LHCN-M2 (cell line): ENCODE measurements around the gene NUP54. TPM values are rescaled to one million over a fixed set of nuclear protein-coding genes. Genes with fewer than 3 reads are reported as not detected.

Source experiments
- DNase-seq: peaks from one replicate; pipeline ENCODE4 v3.0.0-alpha.2; 2012; ENCODE audit warnings: low read depth
- total RNA-seq: library from RNA; depleted of rRNA; stranded (reverse); fragments of >200 nt; gene quantifications from 2 replicates; pipeline ENCODE4 v1.2.3, GENCODE V29; 2014; rRNA removed

The NUP54 gene
- total RNA-seq, 1 experiment from 2014 or later = 48.2 TPM

DNA sequence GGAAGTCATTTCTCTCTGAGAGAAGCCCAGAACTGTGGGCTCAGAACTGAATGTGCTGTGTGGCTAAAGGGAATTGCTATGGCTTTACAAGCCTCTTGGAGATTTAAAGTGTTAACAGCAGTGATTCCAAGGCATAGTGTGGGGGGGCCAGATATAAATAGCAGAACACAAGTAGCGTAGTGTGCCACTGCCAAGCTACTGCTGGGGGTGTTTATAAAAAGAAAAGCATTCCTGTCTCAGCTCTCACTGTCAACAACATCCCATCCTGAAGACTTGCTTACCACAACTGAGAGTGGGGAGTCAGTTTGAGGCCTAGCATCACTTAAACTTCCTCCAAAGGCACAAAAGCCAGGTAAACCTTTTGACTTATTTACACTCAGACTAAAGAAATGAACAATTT lies 73.7 kb downstream of the NUP54 start, which contains the start of gene ART3:
TSS of gene ART3 (plus strand) at position 242 of the 400 bp plus-strand sequence. CDS start 1,181 bp downstream, outside the sequence.
- no peak for DNase-seq

- DNase-seq = no peak
These were observed 75.4 kb downstream of the NUP54 start for GRCh38 chr4:76072760-76073159.

DNA sequence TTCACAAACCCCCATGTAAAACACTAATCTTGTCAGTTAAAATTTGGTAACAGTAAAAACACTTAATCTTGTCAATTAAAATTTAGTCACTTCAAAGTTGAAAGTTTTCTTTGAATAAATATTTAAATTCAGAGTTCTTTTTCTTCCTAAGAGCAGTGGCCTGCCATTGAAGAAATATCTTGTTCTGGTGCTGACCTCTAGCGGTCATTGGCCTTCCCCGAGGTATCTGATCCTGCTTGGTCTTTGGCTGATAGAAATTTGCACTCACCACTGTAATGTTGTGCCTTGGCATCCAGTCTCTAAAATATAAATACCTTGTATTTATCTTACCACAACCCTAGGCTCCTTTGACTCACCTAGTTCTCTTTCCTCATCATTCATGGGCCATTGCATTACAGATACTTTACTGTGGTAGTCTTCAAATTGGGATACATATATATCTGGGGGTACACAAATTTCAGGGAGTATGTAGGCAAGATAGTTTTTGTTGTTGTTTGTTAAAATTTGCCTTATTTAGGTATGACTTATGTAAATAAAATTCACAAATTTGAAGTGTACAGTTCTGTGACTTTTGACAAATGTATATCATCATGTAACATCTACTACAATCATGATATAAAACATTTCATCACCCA lies 80.4 kb downstream of the NUP54 start:
- DNase-seq = peak; percentile 62

DNA sequence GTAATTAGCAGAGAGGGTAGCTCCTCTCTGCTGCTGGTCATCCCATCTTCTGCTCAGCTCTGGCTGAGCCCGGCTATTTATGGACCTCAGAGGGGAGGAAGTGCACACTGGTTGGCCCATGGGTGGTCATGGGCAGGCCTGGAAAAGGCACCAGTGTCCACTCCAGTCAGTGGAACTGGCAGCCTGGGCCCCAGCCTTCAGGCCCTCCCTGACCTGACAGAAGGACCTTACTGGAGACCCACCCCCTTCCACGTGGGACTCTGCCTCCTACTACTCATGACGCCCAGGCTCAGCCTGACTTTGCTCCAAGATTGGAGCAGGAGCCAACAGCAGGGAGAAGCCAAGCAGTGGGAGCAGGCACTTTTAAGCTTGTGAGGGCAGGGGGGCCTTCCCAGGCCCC lies 81.7 kb downstream of the NUP54 start:
- DNase-seq = no peak

Other genes with a start within 250 kb of the NUP54 start
- gene PPEF2, start 245.9 kb downstream of the NUP54 start, total RNA-seq = 0.06 TPM in 1 of 2 replicates, not detected in the other
- 21.3 and 24.4 TPM in 2 replicates for gene NAAA, start 207.4 kb downstream of the NUP54 start, total RNA-seq
- gene SDAD1, start 157.5 kb downstream of the NUP54 start, total RNA-seq = 36.9 and 39.7 TPM in 2 replicates
- gene CXCL9, start 140.9 kb downstream of the NUP54 start, total RNA-seq = not detected in 2 replicates
- gene CXCL10, start 124.9 kb downstream of the NUP54 start, total RNA-seq = not detected in 2 replicates
- gene CXCL11, start 112.3 kb downstream of the NUP54 start, total RNA-seq = 0.40 TPM in 1 of 2 replicates, not detected in the other
- not detected in 2 replicates for gene ART3, start 73.7 kb downstream of the NUP54 start, total RNA-seq
- 156 and 163 TPM in 2 replicates for gene SCARB2, start 65.4 kb upstream of the NUP54 start, total RNA-seq
- gene FAM47E, start 103.3 kb upstream of the NUP54 start, total RNA-seq = 0.11 and 0.19 TPM in 2 replicates
- gene STBD1, start 158.3 kb upstream of the NUP54 start, total RNA-seq = 13.3 and 13.9 TPM in 2 replicates